Left ventricle myocardium inferior (tissue), 1 donor: ENCODE data around the gene MAGI2. TPM values are rescaled to one million over a fixed set of nuclear protein-coding genes. Genes with fewer than 3 reads are reported as not detected.

Experiments
- DNase-seq: peaks from one replicate; pipeline ENCODE4 v3.0.0-alpha.2; 2020
- H3K27ac ChIP-seq: fragments of 200-600 bp; replicated peaks from 2 replicates; pipeline ENCODE4 v1.8.0; 2021
- H3K27me3 ChIP-seq: fragments of 200-600 bp; 2 replicates; pipeline ENCODE4 v1.8.0; 2021; ENCODE audit warnings: low read depth
- H3K36me3 ChIP-seq: fragments of 200-600 bp; 2 replicates; pipeline ENCODE4 v1.8.0; 2021
- H3K4me1 ChIP-seq: fragments of 200-600 bp; 2 replicates; pipeline ENCODE4 v1.8.0; 2021
- H3K4me3 ChIP-seq: fragments of 200-600 bp; 2 replicates; pipeline ENCODE4 v1.8.0; 2021; ENCODE audit warnings: mild to moderate bottlenecking, moderate library complexity
- H3K9me3 ChIP-seq: fragments of 200-600 bp; replicated peaks from 2 replicates; pipeline ENCODE4 v1.8.0; 2021
- intact Hi-C: fragments of 100-400 bp; cut with micrococcal nuclease; formaldehyde crosslinking; loops from one replicate; pipeline ENCODE4 v1.11.0; 2022
- total RNA-seq: library from RNA; stranded (reverse); fragmentation: NEBNext Ultra II Directional; extraction: Animal tissue kit (Norgen Biotek cat#: 25700); gene quantifications from one replicate; pipeline ENCODE4 v1.2.1, GENCODE V29; 2021
- TF ChIP-seq, protein P1 (sequence below): fragments of 200-600 bp; IDR thresholded peaks from 2 replicates; pipeline ENCODE4 v1.8.0; 2021; ENCODE audit warnings: antibody characterized with exemption, mild to moderate bottlenecking, borderline replicate concordance
- donor health status: DM: no; HTN: yes; CAD: no; lungs with severe emphysema.

MAGI2 gene
- total RNA-seq, 1 donor from 2014 or later, result 4.5 TPM

DNA sequence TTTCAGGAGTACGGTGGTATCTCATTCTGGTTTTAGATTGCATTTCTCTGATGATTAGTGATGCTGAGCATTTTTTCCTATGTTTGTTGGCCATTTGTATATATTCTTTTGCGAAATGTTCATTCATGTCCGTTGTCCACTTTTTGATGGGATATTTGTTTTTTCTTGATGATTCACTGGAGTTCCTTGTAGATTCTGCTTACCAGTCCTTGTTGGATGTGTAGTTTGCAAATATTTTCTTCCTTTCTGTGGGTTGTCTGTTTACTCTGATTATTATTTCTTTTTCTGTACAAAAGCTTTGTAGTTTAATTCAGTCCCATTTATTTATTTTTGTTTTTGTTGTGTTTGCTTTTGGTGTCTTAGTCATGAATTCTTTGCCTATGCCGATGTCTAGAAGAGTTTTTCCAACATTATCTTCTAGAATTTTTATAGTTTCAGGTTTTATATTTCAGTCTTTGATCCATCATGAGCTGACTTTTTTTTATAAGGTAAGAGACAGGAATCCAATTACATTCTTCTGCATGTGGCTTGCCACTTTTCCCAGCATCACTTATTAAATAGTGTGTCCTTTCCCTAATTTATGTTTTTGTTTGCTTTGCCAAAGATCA is 320.5 kb downstream of the MAGI2 start:
- intact Hi-C loops, result no loop called here
- H3K27me3 ChIP-seq, result no peaks in the 10 kb centered on the region
- H3K4me1 ChIP-seq, result no peaks in the 10 kb centered on the region
- no peak overlapping the region for H3K27ac ChIP-seq
- DNase-seq, result no peak
- H3K36me3 ChIP-seq, result no peaks in the 10 kb centered on the region
- H3K4me3 ChIP-seq, result no peak overlapping the region
- no peaks in the 10 kb centered on the region for H3K9me3 ChIP-seq
- TF ChIP-seq, protein P1, sequence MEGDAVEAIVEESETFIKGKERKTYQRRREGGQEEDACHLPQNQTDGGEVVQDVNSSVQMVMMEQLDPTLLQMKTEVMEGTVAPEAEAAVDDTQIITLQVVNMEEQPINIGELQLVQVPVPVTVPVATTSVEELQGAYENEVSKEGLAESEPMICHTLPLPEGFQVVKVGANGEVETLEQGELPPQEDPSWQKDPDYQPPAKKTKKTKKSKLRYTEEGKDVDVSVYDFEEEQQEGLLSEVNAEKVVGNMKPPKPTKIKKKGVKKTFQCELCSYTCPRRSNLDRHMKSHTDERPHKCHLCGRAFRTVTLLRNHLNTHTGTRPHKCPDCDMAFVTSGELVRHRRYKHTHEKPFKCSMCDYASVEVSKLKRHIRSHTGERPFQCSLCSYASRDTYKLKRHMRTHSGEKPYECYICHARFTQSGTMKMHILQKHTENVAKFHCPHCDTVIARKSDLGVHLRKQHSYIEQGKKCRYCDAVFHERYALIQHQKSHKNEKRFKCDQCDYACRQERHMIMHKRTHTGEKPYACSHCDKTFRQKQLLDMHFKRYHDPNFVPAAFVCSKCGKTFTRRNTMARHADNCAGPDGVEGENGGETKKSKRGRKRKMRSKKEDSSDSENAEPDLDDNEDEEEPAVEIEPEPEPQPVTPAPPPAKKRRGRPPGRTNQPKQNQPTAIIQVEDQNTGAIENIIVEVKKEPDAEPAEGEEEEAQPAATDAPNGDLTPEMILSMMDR, result no peak

DNA sequence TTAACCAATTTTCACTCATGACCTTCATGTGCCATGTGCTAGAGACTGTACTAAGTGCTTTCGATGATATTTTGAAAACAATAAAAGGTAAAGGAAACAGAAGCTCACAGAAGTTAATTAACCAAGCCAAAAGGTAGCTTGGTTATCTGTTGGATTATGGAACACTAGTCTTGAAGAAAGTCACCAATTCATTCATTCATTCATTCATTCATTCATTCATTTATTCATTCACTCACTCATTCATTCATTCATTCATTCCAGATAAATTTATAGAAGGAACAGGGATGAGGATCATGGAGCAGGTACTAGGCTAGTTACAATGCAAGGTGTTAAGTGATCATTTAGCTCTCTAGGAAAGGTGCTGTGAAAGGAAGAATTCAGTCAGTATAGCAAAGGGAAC is 322.8 kb downstream of the MAGI2 start:
- TF ChIP-seq, protein P1, result no peak
- Histone ChIP-seq H3K36me3 (no peaks in the 10 kb centered on the region), H3K4me1 (no peaks in the 10 kb centered on the region), H3K27me3 (no peaks in the 10 kb centered on the region), H3K9me3 (no peaks in the 10 kb centered on the region), H3K27ac (no peak overlapping the region), H3K4me3 (no peak overlapping the region)
- intact Hi-C loops, result no loop called here
- no peak for DNase-seq

DNA sequence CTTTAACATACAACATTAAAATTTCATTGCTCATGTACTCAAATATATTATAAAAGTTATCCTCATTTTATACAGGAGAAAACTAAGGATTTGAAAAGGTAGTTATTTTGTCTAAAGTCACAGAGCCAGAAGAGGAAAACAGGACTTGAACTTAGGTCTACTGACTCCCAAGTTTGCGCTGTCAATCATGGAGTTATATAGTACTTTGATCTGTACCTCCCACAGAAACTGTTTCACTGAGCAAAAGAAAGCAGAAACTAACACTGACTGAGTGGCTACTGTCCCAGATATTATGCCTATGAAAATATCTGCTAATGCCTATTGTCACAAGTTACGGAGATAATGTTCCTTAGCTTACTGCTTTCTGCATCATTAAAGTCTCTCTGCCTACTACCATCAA is 329.1 kb downstream of the MAGI2 start:
- H3K27ac ChIP-seq, result no peak overlapping the region
- no peak overlapping the region for H3K4me3 ChIP-seq
- H3K9me3 ChIP-seq, result no peaks in the 10 kb centered on the region
- no peaks in the 10 kb centered on the region for H3K36me3 ChIP-seq
- intact Hi-C loops, result no loop called here
- H3K4me1 ChIP-seq, result peaks cover 8% of the 10 kb centered on the region
- TF ChIP-seq, protein P1, result no peak
- no peak for DNase-seq
- H3K27me3 ChIP-seq, result no peaks in the 10 kb centered on the region

DNA sequence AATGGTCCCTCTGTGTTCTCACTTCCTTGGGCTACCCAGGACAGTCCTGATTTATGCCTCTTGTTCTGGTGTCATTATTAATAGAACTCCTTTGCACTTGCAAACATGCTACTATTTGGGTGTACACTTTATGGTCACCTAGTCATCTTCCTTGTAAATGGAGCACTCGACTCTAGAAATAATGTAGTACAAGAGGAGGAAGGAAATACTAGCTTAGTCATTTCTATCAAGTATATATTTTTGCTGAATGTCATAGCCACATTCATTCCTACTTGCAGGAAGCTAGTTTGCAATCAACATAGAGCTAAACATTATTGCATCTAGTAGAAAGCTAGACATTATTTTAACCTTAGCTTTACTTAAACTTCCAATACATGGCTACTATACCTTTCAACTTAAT is 335.3 kb downstream of the MAGI2 start:
- DNase-seq, result no peak

DNA sequence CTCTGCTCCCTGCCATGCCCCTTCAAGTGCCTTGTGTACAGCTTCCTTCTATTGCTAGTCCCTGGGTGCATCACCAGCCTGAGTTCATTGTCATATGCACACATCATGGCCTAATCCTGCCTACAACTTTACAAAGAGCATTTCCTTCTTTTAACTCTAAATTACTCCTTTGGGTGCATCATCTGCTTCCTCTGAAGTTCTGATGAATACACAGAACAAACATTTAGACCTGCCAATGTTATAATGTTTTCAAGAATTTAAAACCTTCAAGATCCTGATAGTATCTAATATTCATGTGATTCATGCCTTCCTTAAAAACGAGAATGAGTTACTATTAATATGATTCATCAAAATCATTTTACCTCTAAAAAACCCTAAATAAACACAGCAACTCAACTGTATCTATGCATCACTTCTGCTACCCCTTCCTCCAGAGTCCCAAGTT is 357.1 kb downstream of the MAGI2 start:
- TF ChIP-seq, protein P1, result no peak
- Histone ChIP-seq H3K4me3 (no peak overlapping the region), H3K36me3 (no peaks in the 10 kb centered on the region), H3K9me3 (no peaks in the 10 kb centered on the region), H3K27ac (no peak overlapping the region), H3K4me1 (no peaks in the 10 kb centered on the region), H3K27me3 (no peaks in the 10 kb centered on the region)
- intact Hi-C loops, result no loop called here
- DNase-seq, result no peak

More for the DNA sequence above, 335.3 kb downstream of the MAGI2 start:
- H3K4me1 ChIP-seq, result peaks cover 17% of the 10 kb centered on the region
- intact Hi-C loops, result no loop called here
- no peak overlapping the region for H3K4me3 ChIP-seq
- no peaks in the 10 kb centered on the region for H3K36me3 ChIP-seq
- no peaks in the 10 kb centered on the region for H3K27me3 ChIP-seq
- no peak overlapping the region for H3K27ac ChIP-seq
- no peaks in the 10 kb centered on the region for H3K9me3 ChIP-seq
- TF ChIP-seq, protein P1, result no peak
